ENCODE data around the gene KIF1B.
"Not testable (repeated sequence)": the region's sequence is repeated elsewhere in the genome, so short reads cannot be mapped to it uniquely, and the experiment has no call there.

KIF1B gene

GRCh38 chr1:10418741-10419140, 208.4 kb downstream of the KIF1B start:
- H3K79me1 ChIP-seq (ENCODE audit: low read length); H3K9ac ChIP-seq (ENCODE audit: low read length); DNase-seq; H3K4ac ChIP-seq (ENCODE audit: low read depth, low read length); H3K18ac ChIP-seq (ENCODE audit: low read length); H2AK5ac ChIP-seq (ENCODE audit: low read length); H2BK5ac ChIP-seq (ENCODE audit: low read length); H3K4me2 ChIP-seq (ENCODE audit: low read length); H3K23ac ChIP-seq (ENCODE audit: low read length); H2BK120ac ChIP-seq (ENCODE audit: low read depth, low read length); H2BK15ac ChIP-seq (replicated peaks; ENCODE audit: low read depth); H3K4me1 ChIP-seq (ENCODE audit: control insufficient read depth, low read depth, low read length); H4K8ac ChIP-seq (ENCODE audit: low read depth, low read length); H4K5ac ChIP-seq (ENCODE audit: low read length); H3K56ac ChIP-seq (ENCODE audit: low read length); H3K4me3 ChIP-seq (ENCODE audit: low read length); H3K27me3 ChIP-seq (ENCODE audit: insufficient read depth, low read length, poor library complexity); H3K27ac ChIP-seq (ENCODE audit: low read depth, low read length); H3K79me2 ChIP-seq (ENCODE audit: control insufficient read depth, insufficient read depth, low read length): not testable (repeated sequence)
- H3K36me3 ChIP-seq (ENCODE audit: control insufficient read depth, insufficient read depth, low read length): peaks cover 24% of the 10 kb centered on the region
- WGBS (ENCODE audit: extremely low coverage, insufficient coverage, low lambda C conversion rate): no CpG with 5 or more reads among the region's 8 CpGs

- no peaks in the 10 kb centered on the region for H3K79me1 ChIP-seq (ENCODE audit: low read length)
- H3K56ac ChIP-seq (ENCODE audit: low read length): no peak overlapping the region
- H3K4me2 ChIP-seq (ENCODE audit: low read length): no peak overlapping the region
- H2BK5ac ChIP-seq (ENCODE audit: low read length): no peak overlapping the region
- no peak overlapping the region for H4K8ac ChIP-seq (ENCODE audit: low read depth, low read length)
- no peak overlapping the region for H4K5ac ChIP-seq (ENCODE audit: low read length)
- WGBS (ENCODE audit: extremely low coverage, insufficient coverage, low lambda C conversion rate): no CpG with 5 or more reads among the region's 15 CpGs
- H3K36me3 ChIP-seq (ENCODE audit: control insufficient read depth, insufficient read depth, low read length): peaks cover 24% of the 10 kb centered on the region
- peaks cover 3% of the 10 kb centered on the region for H3K4me1 ChIP-seq (ENCODE audit: control insufficient read depth, low read depth, low read length)
- no peak overlapping the region for H2BK120ac ChIP-seq (ENCODE audit: low read depth, low read length)
- no peak overlapping the region for H3K27ac ChIP-seq (ENCODE audit: low read depth, low read length)
- no peak overlapping the region for H2AK5ac ChIP-seq (ENCODE audit: low read length)
- H3K79me2 ChIP-seq (ENCODE audit: control insufficient read depth, insufficient read depth, low read length): no peaks in the 10 kb centered on the region
- no peaks in the 10 kb centered on the region for H3K27me3 ChIP-seq (ENCODE audit: insufficient read depth, low read length, poor library complexity)
- no peak overlapping the region for H3K18ac ChIP-seq (ENCODE audit: low read length)
- no peak overlapping the region for H3K4ac ChIP-seq (ENCODE audit: low read depth, low read length)
- no peak for DNase-seq
- H2BK15ac ChIP-seq (replicated peaks; ENCODE audit: low read depth): no peak overlapping the region
- H3K23ac ChIP-seq (ENCODE audit: low read length): no peak overlapping the region
- H3K4me3 ChIP-seq (ENCODE audit: low read length): no peak overlapping the region
- H3K9ac ChIP-seq (ENCODE audit: low read length): no peak overlapping the region
These were observed 209.0 kb downstream of the KIF1B start for GRCh38 chr1:10419351-10419750.

GRCh38 chr1:10421637-10422036, 211.3 kb downstream of the KIF1B start:
- Histone ChIP-seq H3K9ac (ENCODE audit: low read length) (no peak overlapping the region), H3K4me3 (ENCODE audit: low read length) (no peak overlapping the region), H3K18ac (ENCODE audit: low read length) (no peak overlapping the region), H3K4me1 (ENCODE audit: control insufficient read depth, low read depth, low read length) (no peaks in the 10 kb centered on the region), H3K23ac (ENCODE audit: low read length) (no peak overlapping the region), H3K27me3 (ENCODE audit: insufficient read depth, low read length, poor library complexity) (no peaks in the 10 kb centered on the region), H3K56ac (ENCODE audit: low read length) (no peak overlapping the region), H2BK15ac (replicated peaks; ENCODE audit: low read depth) (no peak overlapping the region), H2BK5ac (ENCODE audit: low read length) (no peak overlapping the region), H4K5ac (ENCODE audit: low read length) (no peak overlapping the region), H2AK5ac (ENCODE audit: low read length) (no peak overlapping the region), H3K79me1 (ENCODE audit: low read length) (no peaks in the 10 kb centered on the region), H4K8ac (ENCODE audit: low read depth, low read length) (no peak overlapping the region), H3K4ac (ENCODE audit: low read depth, low read length) (no peak overlapping the region), H3K36me3 (ENCODE audit: control insufficient read depth, insufficient read depth, low read length) (peaks cover 23% of the 10 kb centered on the region), H2BK120ac (ENCODE audit: low read depth, low read length) (no peak overlapping the region), H3K4me2 (ENCODE audit: low read length) (no peak overlapping the region), H3K79me2 (ENCODE audit: control insufficient read depth, insufficient read depth, low read length) (no peaks in the 10 kb centered on the region), H3K27ac (ENCODE audit: low read depth, low read length) (no peak overlapping the region)
- WGBS (ENCODE audit: extremely low coverage, insufficient coverage, low lambda C conversion rate): no CpG with 5 or more reads among the region's 5 CpGs
- DNase-seq: no peak

GRCh38 chr1:10424034-10424433, 213.7 kb downstream of the KIF1B start:
- H3K4me3 ChIP-seq (ENCODE audit: low read length): no peak overlapping the region
- no peaks in the 10 kb centered on the region for H3K79me1 ChIP-seq (ENCODE audit: low read length)
- no peak overlapping the region for H3K23ac ChIP-seq (ENCODE audit: low read length)
- no peak overlapping the region for H3K9ac ChIP-seq (ENCODE audit: low read length)
- no peaks in the 10 kb centered on the region for H3K4me1 ChIP-seq (ENCODE audit: control insufficient read depth, low read depth, low read length)
- no peak overlapping the region for H2BK15ac ChIP-seq (replicated peaks; ENCODE audit: low read depth)
- no CpG with 5 or more reads among the region's 9 CpGs for WGBS (ENCODE audit: extremely low coverage, insufficient coverage, low lambda C conversion rate)
- no peak overlapping the region for H3K56ac ChIP-seq (ENCODE audit: low read length)
- no peak overlapping the region for H3K27ac ChIP-seq (ENCODE audit: low read depth, low read length)
- no peaks in the 10 kb centered on the region for H3K27me3 ChIP-seq (ENCODE audit: insufficient read depth, low read length, poor library complexity)
- H3K4ac ChIP-seq (ENCODE audit: low read depth, low read length): no peak overlapping the region
- H3K79me2 ChIP-seq (ENCODE audit: control insufficient read depth, insufficient read depth, low read length): no peaks in the 10 kb centered on the region
- H2BK120ac ChIP-seq (ENCODE audit: low read depth, low read length): no peak overlapping the region
- no peak overlapping the region for H3K18ac ChIP-seq (ENCODE audit: low read length)
- DNase-seq: no peak
- no peak overlapping the region for H4K8ac ChIP-seq (ENCODE audit: low read depth, low read length)
- peaks cover 12% of the 10 kb centered on the region for H3K36me3 ChIP-seq (ENCODE audit: control insufficient read depth, insufficient read depth, low read length)
- H2AK5ac ChIP-seq (ENCODE audit: low read length): no peak overlapping the region
- H4K5ac ChIP-seq (ENCODE audit: low read length): no peak overlapping the region
- no peak overlapping the region for H2BK5ac ChIP-seq (ENCODE audit: low read length)
- no peak overlapping the region for H3K4me2 ChIP-seq (ENCODE audit: low read length)

GRCh38 chr1:10424651-10425050, 214.3 kb downstream of the KIF1B start:
- WGBS (ENCODE audit: extremely low coverage, insufficient coverage, low lambda C conversion rate): no CpG with 5 or more reads among the region's 8 CpGs
- H3K23ac ChIP-seq (ENCODE audit: low read length): no peak overlapping the region
- H2BK5ac ChIP-seq (ENCODE audit: low read length): no peak overlapping the region
- H3K4me2 ChIP-seq (ENCODE audit: low read length): no peak overlapping the region
- peaks cover 8% of the 10 kb centered on the region for H3K36me3 ChIP-seq (ENCODE audit: control insufficient read depth, insufficient read depth, low read length)
- no peak overlapping the region for H3K4ac ChIP-seq (ENCODE audit: low read depth, low read length)
- H3K4me3 ChIP-seq (ENCODE audit: low read length): no peak overlapping the region
- H4K8ac ChIP-seq (ENCODE audit: low read depth, low read length): no peak overlapping the region
- H2BK15ac ChIP-seq (replicated peaks; ENCODE audit: low read depth): no peak overlapping the region
- H2BK120ac ChIP-seq (ENCODE audit: low read depth, low read length): no peak overlapping the region
- H2AK5ac ChIP-seq (ENCODE audit: low read length): no peak overlapping the region
- no peak overlapping the region for H4K5ac ChIP-seq (ENCODE audit: low read length)
- H3K18ac ChIP-seq (ENCODE audit: low read length): no peak overlapping the region
- H3K9ac ChIP-seq (ENCODE audit: low read length): no peak overlapping the region
- H3K27ac ChIP-seq (ENCODE audit: low read depth, low read length): no peak overlapping the region
- H3K79me1 ChIP-seq (ENCODE audit: low read length): no peaks in the 10 kb centered on the region
- no peaks in the 10 kb centered on the region for H3K79me2 ChIP-seq (ENCODE audit: control insufficient read depth, insufficient read depth, low read length)
- H3K27me3 ChIP-seq (ENCODE audit: insufficient read depth, low read length, poor library complexity): no peaks in the 10 kb centered on the region
- no peaks in the 10 kb centered on the region for H3K4me1 ChIP-seq (ENCODE audit: control insufficient read depth, low read depth, low read length)
- no peak overlapping the region for H3K56ac ChIP-seq (ENCODE audit: low read length)
- DNase-seq: no peak

GRCh38 chr1:10425826-10426534, 215.6 kb downstream of the KIF1B start:
- H3K27me3 ChIP-seq (ENCODE audit: insufficient read depth, low read length, poor library complexity); H3K27ac ChIP-seq (ENCODE audit: low read depth, low read length); H3K4me1 ChIP-seq (ENCODE audit: control insufficient read depth, low read depth, low read length); H3K56ac ChIP-seq (ENCODE audit: low read length); H3K79me2 ChIP-seq (ENCODE audit: control insufficient read depth, insufficient read depth, low read length); H3K18ac ChIP-seq (ENCODE audit: low read length); H3K23ac ChIP-seq (ENCODE audit: low read length); DNase-seq; H4K5ac ChIP-seq (ENCODE audit: low read length); H3K4me3 ChIP-seq (ENCODE audit: low read length); H3K9ac ChIP-seq (ENCODE audit: low read length); H2BK15ac ChIP-seq (replicated peaks; ENCODE audit: low read depth); H3K4me2 ChIP-seq (ENCODE audit: low read length); H3K4ac ChIP-seq (ENCODE audit: low read depth, low read length); H3K79me1 ChIP-seq (ENCODE audit: low read length); H2AK5ac ChIP-seq (ENCODE audit: low read length); H4K8ac ChIP-seq (ENCODE audit: low read depth, low read length); H2BK120ac ChIP-seq (ENCODE audit: low read depth, low read length); H3K36me3 ChIP-seq (ENCODE audit: control insufficient read depth, insufficient read depth, low read length); H2BK5ac ChIP-seq (ENCODE audit: low read length): not testable (repeated sequence)
- WGBS (ENCODE audit: extremely low coverage, insufficient coverage, low lambda C conversion rate): no CpG with 5 or more reads among the region's 21 CpGs
